Dendritic cell treated with granulocyte-macrophage colony-stimulating factor and Interleukin-4, amounts not matched to agents 40 ng/mL and 50 ng/mL, for 4 days (primary cell): ENCODE results near the gene MYO18B.
"Not testable (repeated sequence)": the region's sequence is repeated elsewhere in the genome, so short reads cannot be mapped to it uniquely, and the experiment has no call there.

Experiments
- H3K27ac Mint-ChIP-seq: one replicate; pipeline ENCODE4 v1.8.0; 2022; ENCODE audit warnings: mild to moderate bottlenecking, mixed read lengths
- H3K27me3 Mint-ChIP-seq: one replicate; pipeline ENCODE4 v1.8.0; 2022; ENCODE audit warnings: mild to moderate bottlenecking, mixed read lengths
- H3K36me3 Mint-ChIP-seq: one replicate; pipeline ENCODE4 v1.8.0; 2022; ENCODE audit warnings: low read depth, mixed read lengths
- H3K4me1 Mint-ChIP-seq: one replicate; pipeline ENCODE4 v1.8.0; 2022; ENCODE audit warnings: low read depth, mixed read lengths
- H3K4me3 Mint-ChIP-seq: one replicate; pipeline ENCODE4 v1.8.0; 2022; ENCODE audit warnings: mild to moderate bottlenecking, moderate library complexity, mixed read lengths
- H3K9me3 Mint-ChIP-seq: one replicate; pipeline ENCODE4 v1.8.0; 2022; ENCODE audit warnings: mixed read lengths
- intact Hi-C: fragments of 100-400 bp; cut with micrococcal nuclease; formaldehyde crosslinking; loops from one replicate; pipeline ENCODE4 v1.15.0; 2022

Gene MYO18B

GRCh38 chr22:25976356-25976755 is 234.4 kb downstream of the MYO18B start:
- no peak overlapping the region for H3K4me3 Mint-ChIP-seq

DNA sequence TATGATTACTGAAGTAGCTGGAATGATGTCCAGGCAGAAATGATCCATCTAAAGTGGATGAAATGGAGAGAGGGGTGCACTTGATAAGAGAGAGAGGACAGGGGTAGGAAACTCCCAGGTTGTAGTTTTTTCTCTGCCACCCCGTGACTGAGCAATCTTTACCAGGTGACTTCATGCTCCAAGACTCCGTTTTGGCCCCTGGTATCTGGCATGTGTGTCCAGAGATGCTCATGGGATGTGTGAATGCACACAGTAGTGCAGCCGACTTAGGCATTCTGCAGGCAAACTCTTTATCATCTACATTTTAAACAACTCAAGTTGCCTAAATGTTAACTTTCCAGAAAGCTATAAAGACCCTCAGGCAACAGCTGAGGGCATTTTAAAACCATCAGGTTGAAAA is 238.0 kb downstream of the MYO18B start:
- no peak overlapping the region for H3K27ac Mint-ChIP-seq
- H3K4me3 Mint-ChIP-seq = no peak overlapping the region
- H3K4me1 Mint-ChIP-seq = no peaks in the 10 kb centered on the region
- H3K36me3 Mint-ChIP-seq = no peaks in the 10 kb centered on the region
- H3K27me3 Mint-ChIP-seq = no peaks in the 10 kb centered on the region
- H3K9me3 Mint-ChIP-seq = peaks cover 13% of the 10 kb centered on the region
- intact Hi-C loops = no loop called here

More at GRCh38 chr22:25976356-25976755, 234.4 kb downstream of the MYO18B start:
- intact Hi-C loops = no loop called here
- peaks cover 1% of the 10 kb centered on the region for H3K27me3 Mint-ChIP-seq
- no peak overlapping the region for H3K27ac Mint-ChIP-seq
- no peaks in the 10 kb centered on the region for H3K9me3 Mint-ChIP-seq
- no peaks in the 10 kb centered on the region for H3K4me1 Mint-ChIP-seq
- H3K36me3 Mint-ChIP-seq = no peaks in the 10 kb centered on the region

DNA sequence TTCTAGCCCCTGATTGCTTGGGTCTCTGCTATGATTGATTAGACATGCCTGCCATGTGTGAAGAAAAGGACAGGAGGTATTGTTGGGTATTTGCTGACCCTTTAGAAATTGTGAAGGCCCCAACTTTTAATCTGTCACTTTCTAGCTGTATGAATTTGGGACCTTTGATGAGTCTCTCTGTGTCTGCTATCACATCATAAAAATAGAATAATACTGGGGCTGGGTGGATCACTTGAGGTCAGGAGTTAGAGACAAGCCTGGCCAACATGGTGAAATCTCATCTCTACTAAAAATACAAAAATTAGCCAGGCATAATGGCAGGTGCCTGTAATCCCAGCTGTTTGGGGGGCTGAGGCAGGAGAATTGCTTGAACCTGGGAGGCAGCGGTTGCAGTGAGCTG is 242.9 kb downstream of the MYO18B start:
- intact Hi-C loops, H3K4me3 Mint-ChIP-seq, H3K4me1 Mint-ChIP-seq, H3K27me3 Mint-ChIP-seq, H3K36me3 Mint-ChIP-seq, H3K27ac Mint-ChIP-seq: not testable (repeated sequence)
- peaks cover 13% of the 10 kb centered on the region for H3K9me3 Mint-ChIP-seq

DNA sequence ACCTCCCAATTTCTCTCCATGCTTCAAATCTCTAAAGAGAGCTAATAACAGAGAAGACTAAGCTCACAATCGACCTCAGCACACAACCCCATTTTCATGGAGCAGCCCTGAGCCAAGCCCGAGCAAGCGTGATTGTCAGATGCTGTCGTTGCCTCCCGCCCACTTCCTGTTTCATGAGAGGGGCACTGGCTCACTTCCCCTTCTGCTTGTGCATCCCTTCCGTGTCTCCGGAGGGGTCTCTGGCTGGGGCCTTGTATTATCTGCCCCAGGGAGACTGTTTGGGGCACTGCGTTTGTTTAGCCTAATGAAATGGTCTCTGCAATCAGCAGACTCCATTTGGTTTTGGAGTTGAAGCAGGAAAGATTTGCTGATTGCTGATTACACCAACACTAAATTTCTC is 246.0 kb downstream of the MYO18B start:
- H3K27me3 Mint-ChIP-seq = peaks cover 2% of the 10 kb centered on the region
- intact Hi-C loops = no loop called here
- H3K27ac Mint-ChIP-seq = no peak overlapping the region
- H3K4me3 Mint-ChIP-seq = no peak overlapping the region
- H3K36me3 Mint-ChIP-seq = no peaks in the 10 kb centered on the region
- H3K9me3 Mint-ChIP-seq = no peaks in the 10 kb centered on the region
- H3K4me1 Mint-ChIP-seq = peaks cover 7% of the 10 kb centered on the region

DNA sequence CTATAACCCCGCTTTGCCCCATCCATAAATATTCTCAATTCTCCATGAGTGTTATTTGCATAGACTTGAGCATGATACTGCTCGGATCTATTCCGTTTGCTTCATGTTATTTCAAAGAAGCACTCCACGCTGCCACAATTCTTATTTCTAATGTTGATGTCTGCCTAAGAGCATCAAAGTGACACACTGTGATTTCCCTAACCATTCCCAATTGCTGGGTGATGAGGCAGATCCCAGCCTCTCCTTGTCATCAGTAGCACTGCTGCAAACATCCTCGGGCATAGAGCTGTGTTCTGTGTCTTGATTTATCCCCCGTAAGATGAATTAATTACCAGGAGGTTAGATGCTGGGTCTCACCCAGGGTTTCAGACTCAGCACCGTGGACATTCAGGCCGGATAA is 249.0 kb downstream of the MYO18B start:
- Mint-ChIP-seq H3K4me1 (peaks cover 7% of the 10 kb centered on the region), H3K27me3 (no peaks in the 10 kb centered on the region), H3K27ac (no peak overlapping the region), H3K36me3 (no peaks in the 10 kb centered on the region), H3K4me3 (no peak overlapping the region), H3K9me3 (no peaks in the 10 kb centered on the region)
- intact Hi-C loops = no loop called here

- Mint-ChIP-seq H3K4me1 (peaks cover 15% of the 10 kb centered on the region), H3K27me3 (no peaks in the 10 kb centered on the region), H3K9me3 (no peaks in the 10 kb centered on the region), H3K4me3 (no peak overlapping the region), H3K36me3 (no peaks in the 10 kb centered on the region), H3K27ac (no peak overlapping the region)
- intact Hi-C loops = no loop called here
Observed at GRCh38 chr22:25992331-25992730, 250.3 kb downstream of the MYO18B start.

- peaks cover 8% of the 10 kb centered on the region for H3K4me1 Mint-ChIP-seq
- intact Hi-C loops = no loop called here
- no peak overlapping the region for H3K4me3 Mint-ChIP-seq
- H3K27me3 Mint-ChIP-seq = peaks cover 2% of the 10 kb centered on the region
- H3K36me3 Mint-ChIP-seq = no peaks in the 10 kb centered on the region
- H3K9me3 Mint-ChIP-seq = no peaks in the 10 kb centered on the region
- no peak overlapping the region for H3K27ac Mint-ChIP-seq
Observed at GRCh38 chr22:25996669-25997068, 254.7 kb downstream of the MYO18B start.

GRCh38 chr22:25997886-25998775 is 256.1 kb downstream of the MYO18B start:
- Mint-ChIP-seq H3K9me3 (no peaks in the 10 kb centered on the region), H3K4me3 (no peak overlapping the region), H3K36me3 (no peaks in the 10 kb centered on the region), H3K4me1 (peaks cover 8% of the 10 kb centered on the region), H3K27me3 (peaks cover 3% of the 10 kb centered on the region), H3K27ac (no peak overlapping the region)
- intact Hi-C loops = no loop called here

- Mint-ChIP-seq H3K4me1 (no peaks in the 10 kb centered on the region), H3K27ac (no peak overlapping the region), H3K36me3 (no peaks in the 10 kb centered on the region), H3K9me3 (no peaks in the 10 kb centered on the region), H3K27me3 (peaks cover 3% of the 10 kb centered on the region), H3K4me3 (no peak overlapping the region)
- intact Hi-C loops = no loop called here
Observed at GRCh38 chr22:26002456-26002855, 260.5 kb downstream of the MYO18B start.

- Mint-ChIP-seq H3K27ac (no peak overlapping the region), H3K36me3 (no peaks in the 10 kb centered on the region), H3K4me3 (no peak overlapping the region), H3K4me1 (no peaks in the 10 kb centered on the region), H3K27me3 (peaks cover 3% of the 10 kb centered on the region), H3K9me3 (no peaks in the 10 kb centered on the region)
- intact Hi-C loops = no loop called here
Observed at GRCh38 chr22:26004477-26004876, 262.5 kb downstream of the MYO18B start.

DNA sequence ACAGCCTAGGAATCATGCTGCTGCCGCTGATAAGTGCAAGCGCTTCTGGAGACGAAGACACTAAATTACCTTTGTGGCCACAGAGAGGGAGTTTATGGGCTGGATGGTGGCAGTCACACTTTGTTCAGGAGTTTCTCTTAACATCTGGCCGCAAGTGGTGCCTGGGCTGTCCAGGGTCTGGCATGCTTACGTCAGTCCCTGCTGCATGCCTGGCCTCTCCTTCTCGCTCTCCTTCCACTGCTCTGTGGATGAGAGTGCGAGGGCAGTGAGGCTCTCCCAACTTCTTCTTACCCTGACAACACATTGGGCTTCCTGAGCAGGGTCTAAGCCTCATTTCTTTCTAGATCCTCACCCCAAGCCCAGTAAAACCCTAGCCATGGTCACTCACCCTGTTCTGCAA is 266.6 kb downstream of the MYO18B start:
- no peaks in the 10 kb centered on the region for H3K9me3 Mint-ChIP-seq
- no peaks in the 10 kb centered on the region for H3K4me1 Mint-ChIP-seq
- no peak overlapping the region for H3K27ac Mint-ChIP-seq
- intact Hi-C loops = no loop called here
- no peak overlapping the region for H3K4me3 Mint-ChIP-seq
- H3K36me3 Mint-ChIP-seq = no peaks in the 10 kb centered on the region
- peaks cover 5% of the 10 kb centered on the region for H3K27me3 Mint-ChIP-seq

DNA sequence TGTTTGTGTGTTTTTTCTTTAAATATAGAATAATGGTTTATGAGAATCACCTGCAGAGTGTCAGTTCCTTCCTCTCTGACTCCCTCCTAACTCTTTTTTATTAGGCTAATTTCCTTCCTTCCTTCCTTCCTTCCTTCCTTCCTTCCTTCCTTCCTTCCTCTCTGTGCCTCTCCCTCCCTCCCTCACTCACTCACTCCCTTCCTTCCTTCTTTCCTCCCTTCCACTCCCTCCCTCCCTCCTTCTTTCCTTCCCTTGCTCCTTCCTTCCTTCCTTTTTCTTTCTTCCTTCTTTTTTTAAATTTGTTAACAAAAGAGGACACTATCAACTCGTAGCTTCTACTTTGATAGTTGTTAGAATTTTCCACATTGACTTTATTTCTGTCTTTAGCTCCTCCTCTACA is 274.9 kb downstream of the MYO18B start:
- Mint-ChIP-seq H3K9me3 (no peaks in the 10 kb centered on the region), H3K36me3 (no peaks in the 10 kb centered on the region), H3K4me3 (no peak overlapping the region), H3K27me3 (peaks cover 3% of the 10 kb centered on the region), H3K4me1 (no peaks in the 10 kb centered on the region), H3K27ac (no peak overlapping the region)
- intact Hi-C loops = no loop called here

GRCh38 chr22:26017932-26018331 is 275.9 kb downstream of the MYO18B start:
- Mint-ChIP-seq H3K27me3 (peaks cover 2% of the 10 kb centered on the region), H3K4me1 (no peaks in the 10 kb centered on the region), H3K36me3 (no peaks in the 10 kb centered on the region), H3K4me3 (no peak overlapping the region), H3K27ac (no peak overlapping the region), H3K9me3 (no peaks in the 10 kb centered on the region)
- intact Hi-C loops = no loop called here

DNA sequence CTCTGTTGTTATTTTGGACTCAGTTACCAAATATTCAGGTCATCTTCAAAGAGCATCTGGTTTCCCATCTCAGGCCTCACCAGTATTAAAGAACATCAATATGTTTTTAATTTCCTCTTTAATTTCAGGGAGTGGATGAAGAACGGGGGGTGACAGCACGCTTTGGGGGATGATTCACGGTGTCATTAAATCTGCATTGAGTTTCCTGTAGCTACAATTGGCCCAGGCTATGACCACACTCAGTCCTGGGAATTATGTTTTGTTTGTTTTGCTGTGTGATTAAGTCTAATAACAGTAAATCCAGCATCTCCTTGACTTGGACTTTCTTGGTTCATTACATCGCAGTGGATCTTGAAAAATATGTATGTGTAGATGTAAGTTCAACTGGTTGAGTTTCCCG is 277.6 kb downstream of the MYO18B start:
- intact Hi-C loops = no loop called here
- H3K27me3 Mint-ChIP-seq = peaks cover 2% of the 10 kb centered on the region
- H3K9me3 Mint-ChIP-seq = no peaks in the 10 kb centered on the region
- H3K4me1 Mint-ChIP-seq = no peaks in the 10 kb centered on the region
- H3K27ac Mint-ChIP-seq = no peak overlapping the region
- no peaks in the 10 kb centered on the region for H3K36me3 Mint-ChIP-seq
- H3K4me3 Mint-ChIP-seq = no peak overlapping the region

- Mint-ChIP-seq H3K4me3 (no peak overlapping the region), H3K27ac (no peak overlapping the region), H3K4me1 (no peaks in the 10 kb centered on the region), H3K36me3 (no peaks in the 10 kb centered on the region), H3K27me3 (peaks cover 2% of the 10 kb centered on the region), H3K9me3 (no peaks in the 10 kb centered on the region)
- intact Hi-C loops = no loop called here
Observed at GRCh38 chr22:26021516-26021915, 279.5 kb downstream of the MYO18B start.
